Effector memory CD4-positive, alpha-beta T cell (primary cell): ENCODE data around the gene MEF2D.

Experiments
- DNase-seq, 3 donors: peaks; one replicate each; pipeline ENCODE4 v3.0.0-alpha.2; 2020
- H3K27ac ChIP-seq: 2 replicates; pipeline ENCODE4 v1.7.0; 2013; ENCODE audit warnings: mild to moderate bottlenecking, low read length, moderate library complexity; ENCODE audit not compliant: insufficient read depth, poor library complexity, severe bottlenecking
- H3K27me3 ChIP-seq: replicated peaks from 2 replicates; pipeline ENCODE4 v1.7.0; 2013; ENCODE audit warnings: mild to moderate bottlenecking, low read length; ENCODE audit not compliant: insufficient read depth, control insufficient read depth, poor library complexity, severe bottlenecking
- H3K36me3 ChIP-seq: 2 replicates; pipeline ENCODE4 v1.7.0; 2013; ENCODE audit warnings: mild to moderate bottlenecking, low read length, moderate library complexity; ENCODE audit not compliant: control insufficient read depth, insufficient read depth
- H3K4me1 ChIP-seq: 2 replicates; pipeline ENCODE4 v1.7.0; 2013; ENCODE audit warnings: low read length, mild to moderate bottlenecking; ENCODE audit not compliant: control insufficient read depth, insufficient read depth, poor library complexity, severe bottlenecking
- H3K4me3 ChIP-seq: 2 replicates; pipeline ENCODE4 v1.7.0; 2013; ENCODE audit warnings: low read length, low read depth, mild to moderate bottlenecking; ENCODE audit not compliant: insufficient read depth, poor library complexity, severe bottlenecking
- H3K9me3 ChIP-seq: 2 replicates; pipeline ENCODE4 v1.7.0; 2013; ENCODE audit warnings: mild to moderate bottlenecking, low read length, moderate library complexity; ENCODE audit not compliant: control insufficient read depth

The MEF2D gene

GRCh38 chr1:156421939-156422601 is 78.5 kb downstream of the MEF2D start:
- Histone ChIP-seq H3K4me3 (peak overlapping the region; percentile 56), H3K27me3 (peaks cover 36% of the 10 kb centered on the region), H3K4me1 (peaks cover 27% of the 10 kb centered on the region), H3K27ac (no peak overlapping the region), H3K36me3 (no peaks in the 10 kb centered on the region), H3K9me3 (no peaks in the 10 kb centered on the region)
- DNase-seq, result no peak

DNA sequence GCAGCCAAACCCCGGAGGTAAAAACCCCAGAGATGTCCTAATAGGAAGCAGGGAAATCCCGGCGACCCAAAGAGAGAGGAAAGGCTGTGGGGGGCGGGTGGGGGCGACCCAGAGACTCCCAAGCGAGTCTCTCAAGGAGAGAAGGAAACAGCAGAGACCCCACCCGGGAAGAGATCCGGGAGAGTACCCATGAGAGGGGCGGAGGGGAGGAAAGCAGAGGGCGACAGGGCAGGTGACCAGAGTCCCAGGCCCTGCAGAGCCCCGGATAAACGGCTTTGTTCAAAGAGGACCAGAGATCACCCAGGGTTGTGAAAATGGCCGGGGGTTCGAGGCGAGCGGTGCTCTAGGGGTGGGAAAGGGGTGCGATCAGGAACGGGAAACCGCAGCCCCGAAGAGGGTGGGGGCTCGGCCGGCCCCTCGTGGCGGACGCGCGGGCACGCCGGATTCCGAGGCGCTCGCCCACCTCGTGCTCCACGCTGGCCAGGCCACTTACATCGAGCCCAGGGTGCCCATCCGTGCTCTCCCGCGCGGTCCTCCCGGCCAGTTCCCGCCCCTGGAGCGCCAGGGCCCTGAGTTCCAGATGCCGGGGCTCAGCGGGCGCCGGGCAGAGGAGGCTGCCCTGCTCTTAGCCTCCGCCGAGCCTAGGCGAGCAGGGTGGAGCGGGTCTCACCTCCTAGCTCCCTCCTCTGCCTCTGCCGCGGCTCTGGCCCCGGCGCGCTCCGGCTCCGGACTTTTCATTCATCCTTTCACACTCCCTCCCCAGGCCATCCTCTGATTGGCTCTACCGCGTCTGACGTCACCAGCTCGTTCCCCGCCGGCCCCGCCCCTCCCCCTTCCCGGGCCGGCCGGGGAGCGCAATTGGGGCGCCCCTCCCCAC is 79.3 kb downstream of the MEF2D start:
- peak; percentile 40 to 54 (median 51) for DNase-seq

GRCh38 chr1:156420205-156421061 is 80.1 kb downstream of the MEF2D start:
- Histone ChIP-seq H3K4me3 (peak overlapping the region; percentile 56), H3K27me3 (peaks cover 36% of the 10 kb centered on the region), H3K4me1 (peaks cover 27% of the 10 kb centered on the region), H3K27ac (no peak overlapping the region), H3K9me3 (no peaks in the 10 kb centered on the region), H3K36me3 (no peaks in the 10 kb centered on the region)
- DNase-seq, result peak; percentile 19 to 38 (median 28)

More for the DNA sequence above, 79.3 kb downstream of the MEF2D start:
- Histone ChIP-seq H3K27ac (no peak overlapping the region), H3K4me3 (peak overlapping the region; percentile 56), H3K9me3 (no peaks in the 10 kb centered on the region), H3K27me3 (peaks cover 36% of the 10 kb centered on the region), H3K4me1 (peaks cover 27% of the 10 kb centered on the region), H3K36me3 (no peaks in the 10 kb centered on the region)

DNA sequence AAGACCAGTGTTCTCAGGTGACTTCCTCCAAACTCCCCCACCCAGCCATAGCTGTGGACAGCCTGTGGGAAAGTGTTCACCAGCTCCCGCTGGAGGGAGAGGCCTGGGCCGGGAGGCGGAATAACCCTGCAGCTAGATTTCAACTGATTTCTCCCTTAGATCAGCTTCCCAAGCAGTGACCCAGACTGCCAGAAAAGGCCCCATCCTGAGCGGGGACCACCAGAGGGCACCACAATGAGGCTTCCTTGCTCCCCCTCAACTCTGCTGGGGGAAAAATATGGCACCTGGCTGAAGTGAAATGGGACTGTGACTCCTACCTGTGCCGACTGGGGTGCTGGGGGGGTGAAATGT is 80.7 kb downstream of the MEF2D start:
- peaks cover 27% of the 10 kb centered on the region for H3K4me1 ChIP-seq
- no peak for DNase-seq
- no peaks in the 10 kb centered on the region for H3K9me3 ChIP-seq
- H3K36me3 ChIP-seq, result no peaks in the 10 kb centered on the region
- peak overlapping the region; percentile 56 for H3K4me3 ChIP-seq
- H3K27ac ChIP-seq, result no peak overlapping the region
- peaks cover 36% of the 10 kb centered on the region for H3K27me3 ChIP-seq

DNA sequence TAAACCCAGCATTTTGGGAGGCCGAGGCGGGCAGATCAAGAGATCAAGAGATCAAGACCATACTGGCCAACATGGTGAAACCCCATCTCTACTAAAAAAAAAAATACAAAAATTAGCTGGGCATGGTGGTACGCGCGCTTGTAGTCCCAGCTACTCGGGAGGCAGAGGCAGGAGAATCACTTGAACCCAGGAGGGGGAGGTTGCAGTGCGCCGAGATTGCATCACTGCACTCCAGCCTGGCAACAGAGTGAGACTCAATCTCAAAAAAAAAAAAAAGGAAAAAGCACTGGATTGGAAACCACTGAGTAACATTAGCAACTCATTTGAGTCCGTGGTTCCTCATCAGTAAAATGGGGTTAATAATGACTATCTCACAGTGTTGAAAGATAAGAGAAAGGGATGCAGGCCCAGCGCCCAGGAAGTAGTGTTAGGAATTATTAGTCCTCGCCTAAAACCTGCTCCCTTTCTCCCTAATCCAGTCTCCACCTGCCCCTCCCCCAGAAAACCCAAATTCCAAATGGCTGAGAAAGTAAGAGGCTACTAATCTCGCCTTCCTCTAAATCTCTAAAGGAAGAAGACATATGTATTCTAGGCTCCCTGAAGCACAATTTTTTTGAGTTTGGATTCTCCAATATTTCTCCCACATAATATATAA is 82.0 kb downstream of the MEF2D start:
- Histone ChIP-seq H3K4me1 (peaks cover 27% of the 10 kb centered on the region), H3K36me3 (no peaks in the 10 kb centered on the region), H3K9me3 (no peaks in the 10 kb centered on the region), H3K27me3 (peaks cover 27% of the 10 kb centered on the region), H3K27ac (no peak overlapping the region), H3K4me3 (no peak overlapping the region)
- no peak for DNase-seq

- H3K27ac ChIP-seq, result no peak overlapping the region
- H3K27me3 ChIP-seq, result peaks cover 26% of the 10 kb centered on the region
- H3K4me3 ChIP-seq, result no peak overlapping the region
- no peaks in the 10 kb centered on the region for H3K36me3 ChIP-seq
- no peaks in the 10 kb centered on the region for H3K9me3 ChIP-seq
- H3K4me1 ChIP-seq, result peaks cover 27% of the 10 kb centered on the region
- no peak for DNase-seq
These were observed 83.1 kb downstream of the MEF2D start for GRCh38 chr1:156417401-156418020.

DNA sequence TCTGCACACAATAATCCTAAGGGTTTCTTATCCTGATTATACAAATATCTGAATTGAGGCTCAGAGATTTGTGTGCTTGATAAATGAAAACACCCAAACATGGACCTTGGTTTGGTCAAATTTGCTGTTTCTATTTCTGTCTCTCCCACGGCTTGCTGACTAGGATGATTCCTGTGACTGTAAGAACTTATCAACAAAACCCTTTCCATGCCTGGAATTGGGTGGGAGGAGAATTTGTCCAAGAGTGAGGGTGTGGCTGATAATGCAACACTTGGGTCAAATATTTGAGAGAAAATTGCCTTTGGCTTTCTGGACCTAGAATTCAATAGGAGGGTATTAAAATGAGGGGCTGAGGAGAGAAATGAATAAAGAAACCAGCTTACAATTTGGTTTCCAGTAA is 83.6 kb downstream of the MEF2D start:
- H3K9me3 ChIP-seq, result no peaks in the 10 kb centered on the region
- no peak for DNase-seq
- H3K4me1 ChIP-seq, result peaks cover 24% of the 10 kb centered on the region
- no peak overlapping the region for H3K27ac ChIP-seq
- H3K36me3 ChIP-seq, result no peaks in the 10 kb centered on the region
- no peak overlapping the region for H3K4me3 ChIP-seq
- H3K27me3 ChIP-seq, result peaks cover 20% of the 10 kb centered on the region

- H3K9me3 ChIP-seq, result no peaks in the 10 kb centered on the region
- no peak for DNase-seq
- peaks cover 3% of the 10 kb centered on the region for H3K27me3 ChIP-seq
These were observed 86.0 kb downstream of the MEF2D start for GRCh38 chr1:156414461-156415064.

More at GRCh38 chr1:156414461-156415064, 86.0 kb downstream of the MEF2D start:
- Histone ChIP-seq H3K4me1 (peaks cover 1% of the 10 kb centered on the region), H3K4me3 (no peak overlapping the region), H3K27ac (no peak overlapping the region), H3K36me3 (no peaks in the 10 kb centered on the region)
